Trophoblast cell (in vitro differentiated cells and primary cell): ENCODE results near the gene SLC2A10.

Source experiments
- DNase-seq, 2 donors: peaks; one replicate each; pipeline ENCODE4 v3.0.0-alpha.2; 2016
- H2AFZ ChIP-seq: 2 replicates; pipeline ENCODE4 v1.6.1; 2013; ENCODE audit warnings: low read length, moderate library complexity, mild to moderate bottlenecking; ENCODE audit not compliant: insufficient read depth, poor library complexity
- H2AK5ac ChIP-seq: 2 replicates; pipeline ENCODE4 v1.6.1; 2013; ENCODE audit warnings: mild to moderate bottlenecking, low read length
- H2BK120ac ChIP-seq: 2 replicates; pipeline ENCODE4 v1.6.1; 2013; ENCODE audit warnings: low read length, mild to moderate bottlenecking, moderate library complexity; ENCODE audit not compliant: insufficient read depth, poor library complexity
- H2BK12ac ChIP-seq: 2 replicates; pipeline ENCODE4 v1.6.1; 2013; ENCODE audit warnings: mild to moderate bottlenecking, low read length, moderate library complexity
- H2BK5ac ChIP-seq: 2 replicates; pipeline ENCODE4 v1.6.1; 2013; ENCODE audit warnings: low read length, low read depth, moderate library complexity, mild to moderate bottlenecking; ENCODE audit not compliant: poor library complexity
- H3K14ac ChIP-seq: 2 replicates; pipeline ENCODE4 v1.6.1; 2013; ENCODE audit warnings: mild to moderate bottlenecking, low read length
- H3K18ac ChIP-seq: 2 replicates; pipeline ENCODE4 v1.6.1; 2013; ENCODE audit warnings: mild to moderate bottlenecking, low read length
- H3K23ac ChIP-seq: 2 replicates; pipeline ENCODE4 v1.6.1; 2013; ENCODE audit warnings: low read length
- H3K27ac ChIP-seq: 2 replicates; pipeline ENCODE4 v1.5.1; 2013; ENCODE audit warnings: low read depth, mild to moderate bottlenecking, inconsistent platforms, low read length, moderate library complexity
- H3K27me3 ChIP-seq: 2 replicates; pipeline ENCODE4 v1.6.1; 2013; ENCODE audit warnings: inconsistent platforms, mild to moderate bottlenecking, low read length, moderate library complexity; ENCODE audit not compliant: insufficient read depth
- H3K36me3 ChIP-seq, 2 experiments: 1 replicate in 1 of 2; 2 replicates in 1 of 2; pipeline ENCODE4 v1.6.1; 2013; ENCODE audit warnings: low read length in 2 of 2, mild to moderate bottlenecking in 2 of 2, moderate library complexity in 1 of 2; ENCODE audit not compliant: insufficient read depth in 2 of 2, control insufficient read depth in 1 of 2
- H3K4ac ChIP-seq: 2 replicates; pipeline ENCODE4 v1.6.1; 2013; ENCODE audit warnings: low read depth, mild to moderate bottlenecking, low read length, moderate library complexity
- H3K4me1 ChIP-seq, 2 experiments: 1 replicate in 1 of 2; 2 replicates in 1 of 2; pipeline ENCODE4 v1.6.1; 2013; ENCODE audit warnings: low read length in 2 of 2, mild to moderate bottlenecking in 2 of 2, moderate library complexity in 1 of 2; ENCODE audit not compliant: insufficient read depth in 2 of 2, control insufficient read depth in 1 of 2
- H3K4me2 ChIP-seq: 2 replicates; pipeline ENCODE4 v1.6.1; 2013; ENCODE audit warnings: inconsistent platforms, mild to moderate bottlenecking, low read length, moderate library complexity
- H3K4me3 ChIP-seq: 2 replicates; pipeline ENCODE4 v1.5.1; 2013; ENCODE audit warnings: mild to moderate bottlenecking, low read depth, low read length, inconsistent platforms
- H3K79me1 ChIP-seq: one replicate; pipeline ENCODE4 v1.6.1; 2013; ENCODE audit warnings: low read length
- H3K79me2 ChIP-seq: 2 replicates; pipeline ENCODE4 v1.6.1; 2013; ENCODE audit warnings: low read length, mild to moderate bottlenecking; ENCODE audit not compliant: control insufficient read depth, insufficient read depth, poor library complexity
- H3K9ac ChIP-seq: 2 replicates; pipeline ENCODE4 v1.6.1; 2013; ENCODE audit warnings: mild to moderate bottlenecking, low read length
- H3K9me3 ChIP-seq: 2 replicates; pipeline ENCODE4 v1.6.1; 2013; ENCODE audit warnings: low read depth, mild to moderate bottlenecking, control low read depth, inconsistent platforms, low read length; ENCODE audit not compliant: insufficient read depth
- H4K12ac ChIP-seq: 2 replicates; pipeline ENCODE4 v1.6.1; 2013; ENCODE audit warnings: low read depth, mild to moderate bottlenecking, low read length, moderate library complexity
- H4K8ac ChIP-seq: 2 replicates; pipeline ENCODE4 v1.6.1; 2013; ENCODE audit warnings: low read depth, mild to moderate bottlenecking, low read length, moderate library complexity
- H4K91ac ChIP-seq: one replicate; pipeline ENCODE4 v1.6.1; 2013; ENCODE audit warnings: low read depth, mild to moderate bottlenecking, low read length, moderate library complexity
- WGBS: extraction: QIAGEN DNeasy Blood & Tissue Kit; methylation state at CpG from one replicate; pipeline ENCODE4 v1.1.7; 2013; ENCODE audit warnings: missing lambda C conversion rate; ENCODE audit not compliant: insufficient read length, insufficient coverage; ENCODE audit errors: extremely low coverage; 5-methylcytosine and 5-hydroxymethylcytosine counted together

Gene SLC2A10

DNA sequence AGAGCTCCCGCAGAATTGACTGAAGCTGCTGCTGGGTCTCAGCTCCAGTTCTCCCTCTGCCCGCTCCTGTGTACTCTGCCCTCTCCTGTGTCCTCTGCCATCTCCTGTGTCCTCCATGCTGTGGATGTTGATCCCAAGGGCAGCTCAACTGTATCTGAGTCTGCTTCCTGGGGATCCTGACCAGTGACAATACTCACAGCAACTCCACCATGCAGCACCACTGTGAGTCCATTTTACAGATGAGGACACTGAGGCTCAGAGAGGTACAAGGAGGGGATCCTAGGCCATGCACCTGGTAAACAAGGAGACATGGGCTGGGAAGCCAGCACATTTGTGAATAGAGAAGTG, 28.8 kb upstream of the SLC2A10 start:
- Histone ChIP-seq H2AK5ac (no peak overlapping the region), H3K79me1 (no peaks in the 10 kb centered on the region), H3K14ac (no peak overlapping the region), H3K4me2 (no peak overlapping the region), H2BK5ac (no peak overlapping the region), H3K79me2 (no peaks in the 10 kb centered on the region), H2BK120ac (no peak overlapping the region), H3K9me3 (no peaks in the 10 kb centered on the region), H3K27me3 (no peaks in the 10 kb centered on the region), H4K12ac (no peak overlapping the region), H3K23ac (no peak overlapping the region), H3K4me3 (no peak overlapping the region), H3K18ac (no peak overlapping the region), H3K9ac (no peak overlapping the region), H3K4ac (no peak overlapping the region), H3K27ac (no peak overlapping the region), H2AFZ (no peak overlapping the region), H3K36me3 (peaks cover 7 to 8% of the 10 kb centered on the region in 2 experiments), H2BK12ac (no peak overlapping the region), H4K91ac (no peak overlapping the region), H4K8ac (no peak overlapping the region), H3K4me1 (peaks cover 5 to 10% of the 10 kb centered on the region in 2 experiments)
- no peak for DNase-seq
- WGBS = no CpG with 5 or more reads among the region's 2 CpGs

- peak; percentile 68 to 94 for DNase-seq
- H3K14ac ChIP-seq = no peak overlapping the region
- no peak overlapping the region for H2BK5ac ChIP-seq
- H3K4me2 ChIP-seq = no peak overlapping the region
- no peak overlapping the region for H2AK5ac ChIP-seq
- H3K79me2 ChIP-seq = no peaks in the 10 kb centered on the region
- no peak overlapping the region for H3K4ac ChIP-seq
- H3K9ac ChIP-seq = no peak overlapping the region
- no peak overlapping the region for H2BK120ac ChIP-seq
- H3K9me3 ChIP-seq = no peaks in the 10 kb centered on the region
- H3K27ac ChIP-seq = no peak overlapping the region
- H4K8ac ChIP-seq = no peak overlapping the region
- no peak overlapping the region for H4K12ac ChIP-seq
- no peak overlapping the region for H2BK12ac ChIP-seq
- H3K23ac ChIP-seq = no peak overlapping the region
- no peak overlapping the region for H2AFZ ChIP-seq
- no peak overlapping the region for H3K4me3 ChIP-seq
- peaks cover 7 to 8% of the 10 kb centered on the region in 2 experiments for H3K36me3 ChIP-seq
- no peaks in the 10 kb centered on the region for H3K79me1 ChIP-seq
- no peak overlapping the region for H4K91ac ChIP-seq
- no peaks in the 10 kb centered on the region for H3K27me3 ChIP-seq
- WGBS = no CpG with 5 or more reads among the region's 14 CpGs
- H3K4me1 ChIP-seq = peaks cover 5 to 10% of the 10 kb centered on the region in 2 experiments
- no peak overlapping the region for H3K18ac ChIP-seq
Observed at GRCh38 chr20:46681032-46681854, 28.2 kb upstream of the SLC2A10 start.

DNA sequence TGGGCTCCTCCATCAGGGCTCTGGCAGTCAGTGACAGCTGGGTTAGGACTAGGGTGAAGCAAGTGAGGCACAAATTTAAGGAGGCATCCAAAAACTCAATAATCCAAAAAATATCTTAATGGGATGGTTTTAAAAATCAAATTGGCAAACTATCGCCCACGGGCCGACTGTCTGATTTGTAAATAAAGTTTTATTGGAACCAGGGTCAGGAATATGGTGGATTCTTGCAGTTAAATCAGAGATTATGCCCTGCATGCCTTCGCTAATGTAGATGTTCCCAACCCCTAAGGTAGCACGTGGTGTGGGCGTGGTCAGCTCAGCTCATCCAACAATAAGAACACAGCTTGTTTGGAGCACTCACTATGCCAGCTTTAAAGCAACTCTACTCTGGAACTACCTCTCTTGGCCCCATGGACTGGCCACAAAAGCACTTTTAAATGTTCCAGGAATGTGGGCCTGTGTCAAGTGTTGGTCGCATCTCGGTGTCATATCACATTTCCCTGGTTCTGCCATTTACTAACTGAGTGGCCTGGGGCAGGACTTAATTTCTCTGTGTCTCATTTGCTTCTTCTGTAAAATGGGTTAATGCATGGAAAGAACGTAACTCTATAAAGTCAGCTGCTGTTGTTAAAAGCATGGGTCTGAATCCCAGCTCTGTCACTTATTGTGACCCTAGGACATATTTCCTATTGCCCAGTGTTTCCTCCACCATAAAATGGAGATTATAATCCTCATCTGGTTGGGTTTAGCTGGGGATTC, 27.2 kb upstream of the SLC2A10 start:
- WGBS = no CpG with 5 or more reads among the region's 9 CpGs
- H3K4ac ChIP-seq = no peak overlapping the region

GRCh38 chr20:46683011-46683667, 26.3 kb upstream of the SLC2A10 start:
- Histone ChIP-seq H2AK5ac (no peak overlapping the region), H3K79me2 (peaks cover 5% of the 10 kb centered on the region), H3K4me1 (peaks cover 5 to 11% of the 10 kb centered on the region in 2 experiments), H4K12ac (no peak overlapping the region), H3K14ac (no peak overlapping the region), H3K27me3 (no peaks in the 10 kb centered on the region), H4K8ac (no peak overlapping the region), H2BK120ac (no peak overlapping the region), H3K23ac (no peak overlapping the region), H2AFZ (no peak overlapping the region), H3K9ac (no peak overlapping the region), H2BK5ac (no peak overlapping the region), H3K79me1 (no peaks in the 10 kb centered on the region), H3K18ac (no peak overlapping the region), H3K4me3 (no peak overlapping the region), H3K4ac (peak overlapping the region; percentile 5), H3K9me3 (no peaks in the 10 kb centered on the region), H3K27ac (no peak overlapping the region), H2BK12ac (no peak overlapping the region), H3K4me2 (peak overlapping the region; percentile 76), H4K91ac (no peak overlapping the region), H3K36me3 (peaks cover 10 to 11% of the 10 kb centered on the region in 2 experiments)
- WGBS = no CpG with 5 or more reads among the region's 12 CpGs
- DNase-seq = peak in 1 of 2 donors; percentile 44

More for the DNA sequence above, 27.2 kb upstream of the SLC2A10 start:
- Histone ChIP-seq H4K91ac (no peak overlapping the region), H3K23ac (no peak overlapping the region), H3K4me3 (no peak overlapping the region), H3K18ac (no peak overlapping the region), H3K27me3 (no peaks in the 10 kb centered on the region), H3K79me1 (no peaks in the 10 kb centered on the region), H2BK120ac (no peak overlapping the region), H2BK12ac (no peak overlapping the region), H3K4me2 (no peak overlapping the region), H3K79me2 (peaks cover under 1% of the 10 kb centered on the region), H3K14ac (no peak overlapping the region), H3K4me1 (peaks cover 5 to 10% of the 10 kb centered on the region in 2 experiments), H2BK5ac (no peak overlapping the region), H3K9ac (no peak overlapping the region), H2AK5ac (no peak overlapping the region), H4K12ac (no peak overlapping the region), H3K27ac (no peak overlapping the region), H4K8ac (no peak overlapping the region), H3K9me3 (no peaks in the 10 kb centered on the region), H2AFZ (no peak overlapping the region), H3K36me3 (peaks cover 10 to 11% of the 10 kb centered on the region in 2 experiments)
- DNase-seq = no peak
